MV-4-11 (cell line): ENCODE results near the gene CDK6.
A peak's percentile ranks its signal among the peaks of the same experiment; 100 is the strongest.

Experiments
- DNase-seq: peaks from one replicate; lab custom pipeline; 2025; lab: John Stamatoyannopoulos, UW

CDK6 gene

GRCh38 chr7:92845736-92846135, 9.4 kb upstream of the CDK6 start:
- no peak for DNase-seq

GRCh38 chr7:92843781-92844180, 7.4 kb upstream of the CDK6 start:
- no peak for DNase-seq

GRCh38 chr7:92843034-92843760, 6.8 kb upstream of the CDK6 start:
- DNase-seq: no peak

DNA sequence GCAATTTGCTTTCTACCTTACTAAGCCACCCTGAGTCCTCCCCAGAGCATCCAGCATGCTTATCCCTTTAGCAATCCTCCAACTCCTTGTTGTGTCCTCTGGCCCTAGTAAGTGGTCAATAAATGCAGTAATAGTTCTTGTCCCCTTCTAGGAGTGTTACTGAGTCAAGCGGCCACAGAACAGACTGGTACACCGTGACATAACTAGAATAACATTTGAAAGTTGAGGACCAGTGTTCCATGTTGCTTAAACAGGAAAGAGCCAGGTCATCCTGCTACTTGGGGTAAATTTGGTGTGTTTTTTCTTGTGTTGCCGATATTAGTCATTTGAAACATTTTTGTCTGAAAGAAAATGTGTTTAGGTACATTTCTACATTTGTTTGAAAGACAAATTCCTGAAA, 4.8 kb upstream of the CDK6 start:
- DNase-seq: no peak

GRCh38 chr7:92840316-92840715, 3.9 kb upstream of the CDK6 start:
- no peak for DNase-seq

DNA sequence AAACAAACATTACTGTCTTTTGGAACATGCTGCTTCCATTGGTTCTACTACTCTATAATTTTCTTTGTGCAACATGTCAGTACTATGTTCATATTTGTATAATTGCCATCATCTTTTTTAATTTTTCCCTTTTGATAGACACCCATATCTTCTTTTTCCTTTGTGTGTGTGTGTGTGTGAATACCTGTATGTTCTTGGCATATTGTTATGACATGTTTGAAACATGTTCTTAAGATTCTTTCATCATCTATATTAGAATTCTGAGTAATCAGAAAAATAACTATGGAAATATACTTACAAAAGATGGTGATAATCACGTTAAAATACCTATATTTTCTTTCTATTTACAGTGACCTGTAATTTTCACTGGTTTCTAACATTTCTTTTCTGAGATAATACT, 3.5 kb upstream of the CDK6 start:
- no peak for DNase-seq

DNA sequence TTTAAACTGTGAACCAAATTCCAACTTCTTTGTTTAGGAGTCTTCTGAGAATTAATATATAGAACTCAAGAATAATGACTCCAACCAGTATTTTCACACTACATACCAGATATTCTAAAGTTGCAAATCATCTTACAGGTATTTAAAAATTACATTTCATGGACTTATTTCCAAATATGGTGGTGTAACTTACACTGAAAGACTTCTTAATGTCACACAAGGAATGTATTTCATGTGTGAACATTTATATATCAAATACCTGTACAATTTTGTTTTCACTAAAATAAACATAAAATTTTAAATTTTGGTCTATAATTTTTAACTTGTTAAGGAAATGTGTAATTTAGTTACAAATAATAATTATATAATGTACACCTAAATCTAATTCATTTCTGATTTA, 2.6 kb upstream of the CDK6 start:
- DNase-seq: no peak

DNA sequence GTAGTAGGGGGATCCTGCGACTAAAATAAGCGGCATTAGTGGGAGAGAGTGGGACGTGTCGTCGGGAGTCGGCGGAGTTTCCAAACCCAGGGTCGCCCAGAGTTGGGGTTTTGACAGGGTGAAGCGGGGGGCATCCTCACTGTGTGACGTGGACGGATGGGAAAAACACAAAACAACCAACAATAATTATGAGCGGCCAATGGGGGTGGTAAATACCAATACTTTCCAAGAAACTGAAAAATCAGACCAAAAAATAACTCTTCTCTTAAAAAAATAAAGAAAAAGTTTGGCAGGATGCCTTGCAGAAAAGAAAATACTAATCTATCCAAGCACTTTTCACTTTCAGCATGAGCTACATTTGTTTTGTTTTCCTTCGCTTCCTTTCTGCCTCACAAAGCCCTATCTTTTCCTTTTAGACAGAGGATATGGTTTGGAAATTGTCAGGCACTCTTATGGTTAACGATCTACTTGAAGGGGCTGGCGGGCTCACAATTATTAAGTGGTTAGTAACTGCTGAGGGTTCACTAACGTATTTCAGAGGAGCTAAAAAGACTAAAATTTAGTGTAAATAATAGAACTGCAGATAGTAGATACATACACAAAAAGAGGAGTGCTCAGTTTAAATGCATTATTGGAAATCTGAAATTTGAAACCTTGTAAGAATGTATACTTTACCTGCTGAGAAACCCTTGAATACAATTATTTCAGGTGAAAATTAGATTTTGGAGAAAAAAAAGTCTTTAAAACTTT, 802 bp upstream of the CDK6 start:
- DNase-seq: peak; percentile 36

GRCh38 chr7:92835851-92836488, 403 bp downstream of the CDK6 start:
- DNase-seq: peak; percentile 47

DNA sequence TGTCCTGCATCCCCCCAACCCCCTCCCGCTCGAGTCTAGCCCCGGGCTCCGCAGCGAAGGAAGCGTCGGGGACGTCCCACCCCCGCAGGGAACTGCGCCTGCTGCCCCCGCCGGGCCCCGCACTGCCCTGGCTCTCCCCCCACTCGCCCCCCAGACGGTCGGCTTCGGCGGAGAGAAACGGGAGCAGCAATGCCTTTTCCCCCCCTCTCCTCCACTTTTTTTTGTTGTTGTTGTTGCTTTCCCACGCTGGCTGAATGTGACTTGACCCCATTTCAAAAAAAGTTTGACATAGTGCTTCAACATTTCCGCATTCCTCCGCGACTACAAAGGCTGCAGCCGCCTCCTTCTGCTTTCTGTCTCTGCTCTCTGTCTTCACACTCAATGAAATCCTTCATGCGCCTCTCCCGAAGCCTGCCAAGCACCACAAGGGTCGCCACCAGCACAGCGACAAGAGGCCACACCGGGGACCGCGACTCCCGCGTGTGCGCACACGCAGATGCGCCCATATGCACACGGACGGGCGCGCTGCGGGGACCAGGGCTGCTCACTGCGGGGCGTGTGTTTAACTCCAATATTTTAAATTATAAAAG, 1.0 kb downstream of the CDK6 start:
- peak; percentile 63 for DNase-seq

DNA sequence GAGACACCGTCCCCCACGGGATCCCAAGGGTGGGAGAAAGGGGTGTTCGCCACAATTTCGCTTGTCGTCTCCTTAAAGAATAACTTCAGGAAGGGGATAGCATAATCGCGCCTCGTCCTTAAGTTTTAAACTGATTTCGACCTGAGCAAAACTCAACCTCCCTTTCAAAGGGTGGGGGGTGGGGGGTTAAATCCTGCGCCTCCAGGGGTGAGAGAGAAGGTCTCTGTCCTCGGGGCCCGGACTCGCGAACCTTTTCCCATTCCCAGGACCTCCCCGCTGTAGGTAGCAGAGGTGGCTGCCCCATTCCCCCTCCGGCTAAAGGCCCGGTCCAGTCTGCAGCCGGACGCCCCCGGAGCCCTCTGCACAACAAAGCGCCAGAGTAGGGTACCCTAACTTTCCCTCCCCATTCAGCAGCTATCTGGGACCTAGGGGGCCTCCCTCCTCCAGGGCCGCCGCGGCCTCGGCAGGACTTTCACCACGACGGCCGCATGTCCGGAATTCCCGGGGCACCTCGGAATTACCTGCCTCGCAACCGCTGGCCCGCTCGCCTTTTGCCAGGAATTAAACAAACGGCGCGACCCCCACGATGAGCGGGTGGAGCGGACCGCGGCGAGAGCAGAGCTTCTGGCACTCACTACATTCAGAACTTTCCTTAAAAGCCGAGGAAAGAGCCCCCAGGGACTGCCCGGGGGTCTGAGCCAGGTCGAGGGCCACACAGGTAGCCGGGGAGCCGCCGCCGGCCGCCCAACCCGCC, 1.7 kb downstream of the CDK6 start:
- DNase-seq: no peak

DNA sequence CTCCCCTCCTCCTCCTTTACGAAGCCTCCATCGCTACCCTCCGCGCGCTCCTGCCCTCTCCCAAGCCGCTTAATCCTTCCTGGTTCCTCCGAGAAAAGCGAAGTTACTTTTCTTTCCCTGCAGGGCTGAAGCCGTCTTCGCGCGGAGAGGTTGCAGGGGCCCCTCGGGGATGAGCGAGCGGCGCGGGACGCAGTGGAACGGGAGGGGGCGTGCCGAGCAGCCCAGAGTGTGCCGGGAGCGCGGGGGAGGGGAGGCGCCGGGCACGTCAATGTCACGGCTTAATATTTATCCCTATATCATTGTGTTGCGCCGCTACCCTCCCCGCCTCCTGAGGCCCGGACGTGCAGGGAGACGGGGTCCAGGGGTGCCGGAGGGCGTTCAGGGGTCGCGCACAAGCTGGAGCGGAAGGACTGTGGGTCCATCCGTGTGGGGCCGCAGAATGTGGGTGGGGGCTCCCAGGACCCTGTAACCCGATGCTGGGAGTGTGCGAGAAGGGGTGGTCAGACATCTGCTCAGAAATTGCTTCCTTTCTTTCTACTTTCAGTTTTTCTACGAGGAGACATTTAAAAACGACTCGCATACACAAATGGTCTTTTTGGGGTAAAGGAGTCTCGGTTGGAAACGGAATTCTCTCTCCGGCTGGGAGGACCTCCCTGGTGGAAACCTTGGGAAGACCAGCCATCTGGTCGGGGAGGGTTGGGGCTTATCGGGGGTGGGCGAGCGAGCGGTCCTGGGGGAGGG, 2.4 kb downstream of the CDK6 start:
- DNase-seq: peak; percentile 74

DNA sequence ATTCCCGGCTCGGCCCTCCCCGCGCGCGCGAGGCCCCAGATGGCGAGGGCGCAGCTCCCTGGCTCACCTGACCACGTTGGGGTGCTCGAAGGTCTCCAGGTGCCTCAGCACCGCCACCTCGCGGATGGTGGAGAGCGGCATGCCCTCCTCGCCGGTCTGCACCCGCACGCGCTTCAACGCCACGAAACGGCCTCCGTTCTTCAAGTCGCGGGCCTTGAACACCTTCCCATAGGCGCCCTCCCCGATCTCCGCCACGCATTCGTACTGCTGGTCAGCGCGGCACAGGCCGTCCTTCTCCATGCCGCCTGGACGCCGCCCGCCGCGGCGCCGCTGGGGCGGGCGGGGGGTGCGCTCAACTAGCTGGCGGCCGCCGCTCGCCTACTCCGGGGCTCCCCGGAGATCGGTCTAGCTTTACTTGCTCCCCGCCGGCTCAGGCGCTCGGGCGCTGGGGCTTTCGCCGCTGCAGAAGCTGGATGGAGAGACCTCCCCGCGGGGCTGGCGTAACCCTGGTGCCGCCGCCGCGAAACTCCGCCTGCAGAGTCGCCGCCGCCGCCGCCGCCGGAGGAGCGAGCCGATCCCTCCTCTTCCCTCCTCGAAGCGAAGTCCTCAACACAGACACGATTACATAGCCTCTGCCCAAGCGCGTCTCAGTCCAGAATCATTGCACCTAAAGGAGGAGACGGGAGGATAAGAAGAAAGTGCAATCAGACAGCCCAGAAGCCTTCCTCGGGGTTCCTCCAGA, 3.2 kb downstream of the CDK6 start:
- peak; percentile 65 for DNase-seq

DNA sequence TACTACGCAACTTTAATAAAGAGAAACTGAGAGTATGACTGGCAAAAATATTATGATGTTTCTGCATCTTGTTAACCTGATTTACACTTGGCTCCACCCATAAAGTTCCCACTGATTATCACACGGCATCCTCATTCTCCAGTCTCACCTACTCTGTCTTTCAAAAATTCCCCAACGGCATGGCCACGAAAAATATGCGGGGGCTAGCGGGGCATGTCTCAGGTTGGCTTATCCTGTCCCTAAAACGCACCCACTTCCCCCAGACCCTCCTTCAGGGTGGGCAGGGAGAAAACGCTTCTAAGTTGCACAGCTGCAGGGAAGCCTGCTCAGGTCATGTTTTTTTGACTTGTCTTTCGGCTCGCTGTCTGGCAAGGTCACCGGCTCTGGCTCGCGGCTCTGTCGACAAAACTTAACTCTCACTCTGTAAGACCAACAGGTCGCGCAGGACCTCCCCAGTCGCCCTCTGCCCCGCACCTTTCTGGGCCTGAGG, 3.8 kb downstream of the CDK6 start:
- DNase-seq: no peak

GRCh38 chr7:92831716-92832533, 4.4 kb downstream of the CDK6 start:
- DNase-seq: no peak

- DNase-seq: peak; percentile 84
Measured at GRCh38 chr7:92830532-92831110, 5.8 kb downstream of the CDK6 start.

DNA sequence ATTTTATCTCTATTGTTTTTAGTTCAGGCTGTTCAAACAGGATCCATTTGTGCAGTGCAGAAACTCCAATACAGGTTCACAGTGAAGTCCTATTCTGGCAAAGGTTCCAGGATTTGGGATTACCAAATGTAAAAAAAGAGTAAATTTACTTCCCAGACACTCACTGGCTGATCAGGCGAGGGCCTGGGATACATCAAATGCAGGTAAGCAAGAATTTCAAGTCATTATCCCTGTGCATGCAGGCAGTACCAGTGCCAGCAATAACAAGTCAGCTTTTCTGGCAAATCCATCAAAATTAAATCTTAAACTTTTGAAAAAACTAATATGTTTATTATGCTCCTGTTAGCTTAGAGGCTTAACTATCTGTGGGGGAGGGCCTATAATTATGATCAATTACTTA, 6.3 kb downstream of the CDK6 start:
- DNase-seq: no peak

DNA sequence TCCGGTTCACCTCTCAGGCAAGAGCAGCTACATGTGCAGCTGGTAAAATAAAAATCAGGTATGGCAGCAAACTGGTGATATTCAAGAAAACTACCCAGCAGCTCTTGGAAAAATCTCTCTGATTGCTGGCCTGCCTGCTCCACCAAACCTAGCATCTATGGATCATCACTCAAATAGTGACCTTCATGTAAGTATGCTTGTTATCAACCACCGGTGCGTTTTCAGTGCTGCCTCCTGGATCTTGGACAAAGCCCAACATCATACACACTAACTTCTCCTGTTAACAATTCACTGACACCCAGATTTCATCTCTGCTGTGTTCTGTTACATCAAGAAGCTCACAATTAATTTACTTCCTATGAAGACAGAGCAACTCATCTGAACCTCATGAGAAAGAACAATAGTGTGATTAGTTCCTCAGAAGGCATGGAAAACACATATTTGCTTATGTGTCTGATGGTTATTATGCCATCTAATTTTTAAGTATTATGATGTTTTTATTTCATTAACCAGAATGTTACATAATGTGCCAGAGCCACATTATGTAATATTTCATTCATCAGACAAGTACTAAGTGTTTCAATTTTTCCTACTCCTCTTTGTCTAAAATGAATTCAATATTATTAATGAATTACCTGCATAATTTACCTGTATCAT, 8.8 kb downstream of the CDK6 start:
- no peak for DNase-seq
